Measurements from ENCODE around the gene HS6ST3. TPM values are rescaled to one million over a fixed set of nuclear protein-coding genes. Genes with fewer than 3 reads are reported as not detected.

HS6ST3 gene
- total RNA-seq, 1 donor from 2014 or later, result not detected

DNA sequence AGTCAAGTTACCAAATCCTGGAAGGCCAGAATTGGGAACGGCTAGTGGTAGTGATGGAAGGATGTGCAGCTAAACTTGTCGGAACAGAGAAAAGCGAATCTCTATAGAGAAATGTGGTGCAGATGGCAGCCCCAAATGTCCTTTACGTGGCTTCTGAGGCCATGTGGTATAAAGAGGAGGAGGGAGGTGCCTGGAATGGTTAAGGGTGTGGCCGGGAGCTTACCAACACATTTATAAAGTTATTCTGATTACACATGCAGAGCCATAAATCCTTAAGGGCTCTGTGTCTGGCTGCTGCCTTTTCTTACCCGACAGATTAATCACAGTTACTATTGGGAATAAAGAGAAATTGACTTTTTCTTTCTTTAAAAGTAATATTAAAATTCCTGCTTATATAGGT is 714.3 kb downstream of the HS6ST3 start:
- H3K27ac Mint-ChIP-seq (ENCODE audit: unreplicated experiment), result no peak overlapping the region
- H3K4me1 Mint-ChIP-seq (ENCODE audit: unreplicated experiment), result no peaks in the 10 kb centered on the region
- no peaks in the 10 kb centered on the region for H3K27me3 Mint-ChIP-seq (ENCODE audit: unreplicated experiment)
- no peak for TF ChIP-seq CTCF (IDR thresholded peaks at IDR 0.05)
- no peaks in the 10 kb centered on the region for H3K9me3 Mint-ChIP-seq (ENCODE audit: unreplicated experiment)
- DNase-seq (ENCODE audit: extremely low spot score, unreplicated experiment), result no peak
- H3K36me3 Mint-ChIP-seq (ENCODE audit: unreplicated experiment), result no peaks in the 10 kb centered on the region
- H3K4me3 Mint-ChIP-seq (ENCODE audit: unreplicated experiment), result no peak overlapping the region

- no peak for TF ChIP-seq CTCF (IDR thresholded peaks at IDR 0.05)
- DNase-seq (ENCODE audit: extremely low spot score, unreplicated experiment), result no peak
- H3K9me3 Mint-ChIP-seq (ENCODE audit: unreplicated experiment), result no peaks in the 10 kb centered on the region
- no peak overlapping the region for H3K27ac Mint-ChIP-seq (ENCODE audit: unreplicated experiment)
- H3K27me3 Mint-ChIP-seq (ENCODE audit: unreplicated experiment), result no peaks in the 10 kb centered on the region
- no peaks in the 10 kb centered on the region for H3K4me1 Mint-ChIP-seq (ENCODE audit: unreplicated experiment)
- H3K4me3 Mint-ChIP-seq (ENCODE audit: unreplicated experiment), result no peak overlapping the region
- no peaks in the 10 kb centered on the region for H3K36me3 Mint-ChIP-seq (ENCODE audit: unreplicated experiment)
Observed at GRCh38 chr13:96806746-96807145, 716.8 kb downstream of the HS6ST3 start.

- Mint-ChIP-seq H3K27me3 (ENCODE audit: unreplicated experiment) (no peaks in the 10 kb centered on the region), H3K36me3 (ENCODE audit: unreplicated experiment) (no peaks in the 10 kb centered on the region), H3K27ac (ENCODE audit: unreplicated experiment) (no peak overlapping the region), H3K4me1 (ENCODE audit: unreplicated experiment) (no peaks in the 10 kb centered on the region), H3K4me3 (ENCODE audit: unreplicated experiment) (no peak overlapping the region), H3K9me3 (ENCODE audit: unreplicated experiment) (peaks cover 4% of the 10 kb centered on the region)
- no peak for TF ChIP-seq CTCF (IDR thresholded peaks at IDR 0.05)
- no peak for DNase-seq (ENCODE audit: extremely low spot score, unreplicated experiment)
Observed at GRCh38 chr13:96809366-96810096, 719.6 kb downstream of the HS6ST3 start.

DNA sequence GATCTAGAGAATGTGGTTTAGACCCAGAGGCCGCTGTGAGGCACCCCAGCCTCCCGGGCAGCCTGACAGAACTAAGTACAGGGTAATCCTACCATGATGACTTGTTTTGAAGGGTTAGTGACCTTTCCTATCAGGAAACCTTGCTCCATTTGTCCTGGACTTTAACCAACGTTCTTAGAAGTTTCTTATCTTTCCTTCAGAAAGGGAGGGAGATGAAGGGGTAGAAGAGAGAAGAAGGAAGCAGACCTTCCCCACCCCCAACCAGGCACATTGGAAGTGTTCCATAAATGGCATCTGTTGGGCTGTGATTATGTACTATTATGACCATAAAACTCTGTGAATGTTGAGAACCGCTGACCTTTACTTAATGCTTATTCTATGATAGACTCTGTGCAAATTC is 720.2 kb downstream of the HS6ST3 start:
- Mint-ChIP-seq H3K9me3 (ENCODE audit: unreplicated experiment) (peaks cover 9% of the 10 kb centered on the region), H3K4me3 (ENCODE audit: unreplicated experiment) (no peak overlapping the region), H3K36me3 (ENCODE audit: unreplicated experiment) (no peaks in the 10 kb centered on the region), H3K27ac (ENCODE audit: unreplicated experiment) (no peak overlapping the region), H3K4me1 (ENCODE audit: unreplicated experiment) (no peaks in the 10 kb centered on the region), H3K27me3 (ENCODE audit: unreplicated experiment) (no peaks in the 10 kb centered on the region)
- no peak for DNase-seq (ENCODE audit: extremely low spot score, unreplicated experiment)
- no peak for TF ChIP-seq CTCF (IDR thresholded peaks at IDR 0.05)

- Mint-ChIP-seq H3K27ac (ENCODE audit: unreplicated experiment) (no peak overlapping the region), H3K9me3 (ENCODE audit: unreplicated experiment) (peaks cover 9% of the 10 kb centered on the region), H3K4me3 (ENCODE audit: unreplicated experiment) (no peak overlapping the region), H3K27me3 (ENCODE audit: unreplicated experiment) (no peaks in the 10 kb centered on the region), H3K36me3 (ENCODE audit: unreplicated experiment) (no peaks in the 10 kb centered on the region), H3K4me1 (ENCODE audit: unreplicated experiment) (no peaks in the 10 kb centered on the region)
- no peak for DNase-seq (ENCODE audit: extremely low spot score, unreplicated experiment)
- no peak for TF ChIP-seq CTCF (IDR thresholded peaks at IDR 0.05)
Observed at GRCh38 chr13:96811049-96811448, 721.1 kb downstream of the HS6ST3 start.
